Measurements from ENCODE around the gene TBCD.

Gene TBCD

DNA sequence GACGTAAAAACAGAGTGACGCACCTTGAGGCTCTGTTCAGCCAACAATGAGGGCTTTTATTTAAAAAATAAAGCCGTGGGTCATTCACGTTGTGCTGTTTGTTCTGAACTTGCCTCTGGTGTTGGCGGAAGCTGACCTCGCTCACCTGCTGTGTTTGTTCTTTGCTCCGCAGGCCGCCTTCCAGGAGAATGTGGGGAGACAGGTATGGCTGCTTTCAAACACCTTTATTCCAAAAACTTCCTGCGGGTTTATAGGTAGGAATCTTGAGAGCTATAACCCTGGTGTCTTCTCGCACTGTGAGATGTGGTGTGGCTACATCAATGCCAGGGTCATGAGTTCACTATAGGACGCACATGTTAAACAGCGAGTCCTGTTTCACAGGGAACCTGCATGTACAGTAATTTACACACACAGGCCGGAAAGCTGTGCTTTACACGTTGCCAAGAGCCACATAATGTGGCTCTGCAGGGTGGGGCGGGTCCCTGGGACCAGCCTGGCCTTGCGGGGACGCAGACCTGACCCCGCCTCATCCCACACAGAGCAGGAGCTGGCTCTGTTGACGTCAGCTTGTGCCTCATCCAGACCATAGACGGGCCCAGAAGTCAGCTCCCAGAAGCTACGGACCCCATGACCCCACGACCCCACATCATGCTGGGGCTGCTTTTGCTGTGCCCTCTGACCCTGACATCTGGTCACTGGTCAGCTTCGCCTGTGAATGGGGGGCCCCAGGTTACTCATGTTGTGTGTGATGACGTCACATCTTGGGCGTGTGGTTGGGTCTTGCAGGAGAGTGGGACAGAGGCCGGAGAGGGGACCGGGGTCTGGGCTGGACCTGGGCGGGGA is 137.9 kb downstream of the TBCD start:
- no peak for DNase-seq

DNA sequence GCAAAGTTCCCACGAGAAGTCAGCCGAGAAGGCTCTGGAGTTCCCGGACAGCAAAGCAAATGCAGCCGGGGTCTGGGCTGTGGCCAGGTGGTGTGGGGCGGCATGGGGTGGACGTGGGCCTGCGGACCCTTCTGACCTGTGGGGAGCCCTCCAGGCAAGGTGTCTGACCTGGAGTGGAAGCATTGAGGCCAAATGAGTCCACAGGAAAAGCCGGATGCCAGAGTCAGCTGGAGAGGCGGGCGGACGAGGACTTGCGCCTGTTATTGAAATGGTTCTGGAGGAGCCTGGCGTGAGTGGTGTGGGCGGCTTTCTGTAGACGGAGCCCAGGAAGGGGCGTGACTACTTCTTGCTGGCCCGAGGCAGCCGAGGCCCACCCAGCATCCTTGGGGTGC is 138.5 kb downstream of the TBCD start:
- DNase-seq = no peak

DNA sequence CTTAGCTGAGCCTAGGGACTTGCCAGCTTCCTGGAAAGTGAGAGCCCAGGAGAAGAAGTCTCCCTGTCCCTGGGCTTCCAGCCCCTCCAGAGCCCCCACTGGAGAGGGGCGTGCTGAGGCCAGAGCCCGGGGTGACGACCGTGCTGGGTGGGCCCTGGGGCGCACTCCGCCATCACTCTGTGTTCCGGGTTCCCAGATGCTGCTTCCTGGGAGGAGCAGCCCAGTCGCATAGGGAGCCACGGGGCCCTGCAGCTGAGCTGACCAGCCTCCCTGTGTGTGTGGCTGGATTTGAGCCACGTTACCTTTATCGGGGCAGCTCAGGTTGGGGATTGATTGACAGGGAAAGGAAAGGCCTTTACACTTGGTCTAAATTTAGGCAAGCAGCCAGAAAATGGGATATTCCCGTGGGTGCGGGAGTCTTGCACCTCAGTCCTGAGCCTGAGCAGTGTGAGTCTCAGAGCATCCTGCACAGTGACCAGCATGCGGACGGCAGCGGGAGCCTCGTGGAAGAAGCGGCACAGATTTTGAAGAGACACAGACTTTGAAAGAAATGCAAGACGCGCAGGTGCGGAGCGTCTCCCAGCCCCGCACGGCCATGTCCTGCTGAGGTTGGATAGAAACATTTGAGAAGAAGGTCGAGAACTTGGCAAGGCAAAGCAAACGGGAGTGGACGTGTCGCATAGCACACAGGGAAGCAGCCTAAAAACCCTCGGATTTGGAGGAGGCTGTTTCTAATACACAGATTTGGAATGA is 139.2 kb downstream of the TBCD start:
- no peak for DNase-seq

DNA sequence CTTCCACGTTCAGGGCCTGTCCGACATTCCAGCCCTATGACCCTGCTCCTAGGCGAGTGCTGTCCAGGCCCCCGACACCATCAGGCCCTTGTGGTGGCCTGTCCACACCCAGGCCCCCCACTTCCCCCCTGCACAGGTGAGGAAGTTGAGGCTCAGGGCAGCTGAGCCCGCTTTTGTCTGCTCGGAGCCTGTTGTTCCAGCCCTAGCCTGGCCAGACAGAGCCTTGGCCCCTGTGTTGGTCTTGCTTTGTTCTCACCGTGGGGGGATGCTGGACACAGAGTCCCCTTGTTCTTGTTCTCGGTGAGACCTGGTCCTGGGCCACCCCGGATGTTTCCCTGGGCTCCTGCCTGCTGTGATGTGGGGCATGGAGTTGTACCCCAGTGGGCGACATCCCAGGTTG is 140.0 kb downstream of the TBCD start:
- DNase-seq = no peak

DNA sequence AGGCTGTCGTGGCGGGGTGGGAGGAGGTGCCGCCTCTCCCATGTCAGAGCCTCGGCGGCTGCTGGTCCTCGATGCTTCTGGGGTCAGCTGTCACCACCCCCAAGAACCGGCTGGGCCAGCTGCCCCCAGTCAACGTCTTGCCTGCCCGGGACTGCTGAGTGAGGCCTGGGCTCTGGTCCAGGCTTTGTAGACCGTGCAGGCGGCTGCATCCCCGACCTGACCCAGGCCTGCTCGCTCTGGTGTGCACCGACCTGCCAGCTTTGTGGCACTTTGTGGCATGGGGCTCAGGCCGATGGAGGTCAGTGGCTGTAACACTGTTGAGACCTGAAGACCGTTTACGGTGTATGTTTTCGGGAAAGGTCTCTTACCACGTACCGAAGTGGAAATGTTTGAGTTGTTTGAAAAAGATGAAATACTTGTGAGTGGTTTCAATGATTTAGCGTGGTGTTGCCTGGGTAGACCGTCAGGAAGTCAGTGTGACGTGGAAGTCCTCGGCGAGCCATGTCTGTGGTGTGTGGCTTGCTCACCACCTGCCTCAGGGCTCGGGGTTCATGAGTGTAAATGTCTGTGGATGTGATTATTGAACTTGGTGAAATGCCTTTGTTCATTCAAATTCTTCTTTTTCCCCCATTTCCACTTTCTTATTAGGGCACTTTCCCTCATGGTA is 141.2 kb downstream of the TBCD start:
- peak; percentile 68 to 83 for DNase-seq

DNA sequence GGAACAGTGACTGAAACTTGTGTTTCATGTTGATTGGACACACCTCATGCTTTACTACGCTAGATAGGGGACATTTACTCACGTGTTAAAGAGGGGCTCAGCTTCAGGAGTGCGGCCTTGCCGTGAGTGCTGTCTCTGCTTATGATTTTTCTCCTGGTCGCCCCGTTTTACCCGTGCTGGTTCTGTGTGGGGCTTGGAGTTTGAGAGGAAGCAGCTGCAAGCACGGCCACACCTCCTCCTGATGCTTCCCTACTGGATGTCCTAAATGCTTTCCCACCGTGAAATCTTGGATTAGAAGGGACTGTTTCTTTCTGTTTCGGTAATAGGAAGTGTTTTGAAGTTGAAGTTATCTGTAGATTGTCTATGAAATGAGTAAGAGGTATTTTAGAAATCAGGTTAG is 141.9 kb downstream of the TBCD start:
- no peak for DNase-seq

DNA sequence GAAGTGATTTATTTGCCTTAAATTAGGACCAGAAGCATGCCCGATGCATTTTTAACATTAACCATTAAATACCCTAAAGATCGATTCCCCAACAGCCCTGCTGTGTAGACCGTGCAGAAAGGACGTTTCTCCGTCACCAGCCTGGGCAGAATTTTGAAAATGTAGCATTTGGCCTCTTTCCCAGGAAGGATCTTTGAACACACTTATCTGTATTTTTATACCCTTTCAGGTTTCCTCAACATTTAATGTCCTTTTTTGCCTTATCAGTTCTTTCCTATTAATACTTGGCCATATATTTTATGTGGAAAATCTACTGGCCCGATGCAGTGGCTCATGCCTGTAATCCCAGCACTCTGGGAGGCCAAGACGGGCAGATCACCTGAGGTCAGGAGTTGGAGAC is 142.5 kb downstream of the TBCD start:
- no peak for DNase-seq

DNA sequence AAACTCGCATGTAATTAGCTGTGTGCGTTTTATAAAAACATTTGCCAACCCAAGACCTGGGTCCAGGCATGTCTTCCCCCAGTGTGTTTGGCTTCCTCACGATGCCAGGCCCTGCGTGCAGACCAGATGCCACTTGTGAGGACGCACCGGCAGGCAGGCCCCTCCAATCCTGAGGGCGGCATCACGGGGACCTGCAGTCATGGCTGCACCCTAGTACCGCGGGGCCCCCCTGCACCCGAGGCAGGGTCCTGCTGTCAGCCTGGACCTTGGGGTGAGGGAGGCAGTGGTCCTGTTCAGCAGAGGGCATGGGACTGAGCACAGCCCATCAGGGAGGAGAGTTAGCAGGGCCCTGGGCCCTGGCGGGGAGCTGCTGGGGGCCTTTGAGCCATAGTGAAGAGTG is 143.2 kb downstream of the TBCD start:
- DNase-seq = no peak

DNA sequence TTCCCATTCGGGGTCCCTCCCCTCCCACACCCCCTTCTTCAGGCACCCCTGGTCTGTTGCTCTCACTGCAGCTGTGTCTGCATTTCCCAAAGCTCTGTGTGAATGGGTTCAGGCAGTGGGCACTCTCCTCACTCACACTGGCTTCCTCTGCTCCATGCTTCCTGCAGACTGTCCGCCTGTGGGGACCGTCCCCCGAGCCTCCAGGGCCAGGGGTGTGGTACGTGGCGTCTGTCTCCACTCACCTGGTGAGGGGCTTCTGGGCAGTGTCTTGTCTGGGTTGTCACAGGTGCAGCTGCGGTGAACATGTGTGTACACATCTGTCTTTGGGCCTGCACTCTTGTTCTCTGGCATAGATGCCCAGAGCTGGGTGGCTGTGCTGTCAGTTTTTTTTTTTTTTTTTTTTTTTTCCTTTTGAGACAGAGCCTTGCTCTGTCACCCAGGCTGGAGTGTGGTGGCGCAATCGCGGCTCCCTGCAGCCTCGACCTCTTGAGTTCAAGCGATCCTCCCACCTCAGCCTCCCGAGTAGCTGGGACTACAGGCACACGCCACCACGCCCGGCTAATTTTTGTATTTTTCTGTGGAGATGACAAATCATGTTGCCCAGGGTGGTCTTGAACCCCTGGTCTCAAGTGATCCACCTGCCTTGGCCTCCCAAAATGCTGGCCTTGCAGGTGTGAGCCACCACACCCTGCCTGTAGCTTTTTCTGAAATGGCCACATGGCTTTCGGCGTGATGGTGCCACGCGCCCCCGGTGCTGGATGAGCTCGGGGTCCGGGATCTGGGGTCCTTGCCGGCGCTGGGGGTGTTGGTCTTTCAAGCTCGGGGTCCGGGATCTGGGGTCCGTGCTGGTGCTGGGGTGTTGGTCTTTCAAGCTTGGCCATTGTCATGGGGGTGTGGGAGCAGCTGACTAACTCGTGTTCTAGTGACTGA is 144.5 kb downstream of the TBCD start:
- DNase-seq = no peak

DNA sequence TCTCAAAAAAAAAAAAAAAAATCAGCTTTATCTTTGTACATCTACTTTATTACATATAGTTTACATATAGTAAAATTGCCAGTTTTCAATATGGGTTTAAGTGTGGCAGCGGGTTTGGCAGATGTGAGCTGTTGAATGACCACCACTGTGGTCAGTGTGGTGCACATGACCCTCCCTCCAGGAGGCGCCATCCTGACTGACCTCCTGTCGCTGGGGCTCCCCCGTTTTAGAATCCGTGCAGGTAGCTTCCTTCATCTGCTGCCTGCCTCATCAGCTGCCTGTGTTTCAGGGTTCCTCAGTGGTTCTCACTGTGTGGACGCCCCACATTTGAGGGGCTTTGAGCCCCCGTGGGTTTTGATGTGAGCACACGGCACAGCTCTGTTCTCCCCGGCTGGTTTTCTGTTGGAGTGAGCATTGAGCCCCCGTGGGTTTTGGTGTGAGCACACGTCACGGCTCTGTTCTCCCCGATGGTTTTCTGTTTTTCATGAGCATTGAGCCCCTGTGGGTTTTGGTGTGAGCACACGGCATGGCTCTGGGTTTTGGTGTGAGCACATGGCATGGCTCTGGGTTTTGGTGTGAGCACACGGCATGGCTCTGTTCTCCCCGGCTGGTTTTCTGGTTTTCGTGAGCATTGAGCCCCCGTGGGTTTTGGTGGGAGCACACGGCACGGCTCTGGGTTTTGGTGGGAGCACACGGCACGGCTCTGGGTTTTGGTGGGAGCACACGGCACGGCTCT is 145.8 kb downstream of the TBCD start:
- DNase-seq = no peak

DNA sequence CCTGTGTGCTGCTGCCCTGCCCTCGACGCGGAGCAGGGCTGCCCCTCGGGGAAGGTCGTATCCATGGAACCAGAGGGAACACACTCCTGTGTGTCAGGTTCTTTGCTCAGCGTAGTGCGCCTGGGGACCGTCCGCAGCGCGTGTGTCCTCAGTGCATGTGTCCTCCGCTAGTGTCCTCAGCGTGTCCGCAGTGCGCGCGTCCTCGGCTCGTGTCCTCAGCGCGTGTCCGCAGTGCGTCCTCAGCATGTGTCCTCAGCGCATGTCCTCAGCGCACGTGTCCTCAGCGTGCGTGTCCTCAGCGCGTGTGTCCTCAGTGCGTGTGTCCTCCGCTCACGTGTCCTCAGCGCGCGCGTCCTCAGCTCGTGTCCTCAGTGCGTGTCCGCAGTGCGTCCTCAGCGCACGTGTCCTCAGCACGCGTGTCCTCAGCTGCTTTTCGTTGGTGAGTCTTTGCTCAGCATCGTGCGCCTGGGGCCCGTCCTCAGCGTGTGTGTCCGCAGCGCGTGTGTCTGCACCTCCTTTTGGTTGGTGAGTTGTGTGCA is 147.2 kb downstream of the TBCD start:
- DNase-seq = no peak

DNA sequence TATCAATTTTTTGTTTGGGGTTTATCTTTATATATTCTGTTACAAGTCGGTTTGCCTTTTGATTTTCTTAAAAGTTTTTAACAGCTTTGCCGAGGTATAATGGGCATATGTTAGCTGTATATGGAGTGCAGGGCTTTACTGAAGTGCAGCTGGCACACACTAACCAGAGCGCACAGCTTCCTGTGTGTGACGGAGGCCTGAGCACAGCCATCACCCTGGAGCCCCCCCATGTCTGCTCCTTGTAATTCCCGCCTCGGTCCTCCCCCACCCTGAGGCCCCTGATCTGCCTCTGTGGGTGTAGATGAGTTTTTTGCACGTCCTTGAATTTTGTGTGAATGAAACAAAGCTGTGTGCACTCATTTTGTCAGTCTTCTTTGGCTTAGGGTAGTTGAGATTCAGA is 148.1 kb downstream of the TBCD start:
- no peak for DNase-seq

DNA sequence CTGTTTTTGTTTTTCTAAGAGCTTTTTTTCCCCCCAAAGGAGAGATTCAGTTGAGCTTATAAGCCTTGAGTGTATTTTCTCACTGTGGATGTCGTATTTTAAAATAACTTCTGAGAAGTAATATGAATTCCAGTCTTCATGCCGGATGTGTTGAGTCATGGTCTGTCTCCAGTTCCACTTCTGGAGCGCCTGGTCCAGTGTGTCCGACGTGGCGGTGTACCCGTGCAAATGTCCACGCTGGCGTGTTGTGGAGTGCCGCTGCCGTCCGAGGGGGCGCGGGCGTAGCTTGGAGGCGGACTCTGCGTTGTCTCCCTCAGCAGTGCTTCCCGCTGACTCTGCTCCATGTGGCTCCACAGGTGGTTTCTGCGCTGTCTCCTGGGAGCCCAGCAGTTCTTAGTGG is 148.9 kb downstream of the TBCD start:
- no peak for DNase-seq

DNA sequence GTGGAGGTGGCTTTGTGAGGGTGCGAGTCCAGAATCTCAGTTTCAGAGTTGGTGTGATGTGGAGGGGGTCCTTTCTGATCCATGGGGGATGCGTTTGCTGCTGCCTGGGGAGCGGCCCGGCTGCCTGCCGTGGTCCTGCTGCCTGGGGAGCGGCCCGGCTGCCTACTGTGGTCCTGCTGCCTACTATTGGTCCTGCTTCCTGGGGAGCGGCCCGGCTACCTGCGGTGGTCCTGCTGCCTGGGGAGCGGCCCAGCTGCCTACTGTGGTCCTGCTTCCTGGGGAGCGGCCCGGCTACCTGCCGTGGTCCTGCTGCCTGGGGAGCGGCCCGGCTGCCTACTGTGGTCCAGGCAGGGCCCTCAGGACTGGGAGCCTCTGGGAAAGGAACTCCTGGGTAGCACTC is 149.5 kb downstream of the TBCD start:
- DNase-seq = no peak

DNA sequence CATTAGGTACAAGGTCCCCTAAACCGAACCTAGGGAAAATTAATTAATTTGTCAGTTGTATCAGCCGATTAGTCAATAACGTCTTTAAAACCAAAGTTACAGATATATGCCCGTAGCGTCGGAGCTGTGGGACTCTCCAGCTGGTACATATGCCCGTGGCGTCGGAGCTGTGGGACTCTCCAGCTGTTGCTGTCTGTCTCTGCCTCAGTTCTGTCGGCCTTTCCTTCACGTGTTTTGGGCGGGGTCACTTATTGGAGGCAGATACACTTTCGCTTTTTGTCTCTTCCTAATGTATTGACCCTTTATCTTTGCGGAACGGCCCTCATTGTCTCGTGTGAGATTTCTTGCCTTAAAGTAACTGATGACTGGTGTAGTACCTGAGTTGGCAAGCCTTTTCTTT is 150.0 kb downstream of the TBCD start:
- DNase-seq = no peak

DNA sequence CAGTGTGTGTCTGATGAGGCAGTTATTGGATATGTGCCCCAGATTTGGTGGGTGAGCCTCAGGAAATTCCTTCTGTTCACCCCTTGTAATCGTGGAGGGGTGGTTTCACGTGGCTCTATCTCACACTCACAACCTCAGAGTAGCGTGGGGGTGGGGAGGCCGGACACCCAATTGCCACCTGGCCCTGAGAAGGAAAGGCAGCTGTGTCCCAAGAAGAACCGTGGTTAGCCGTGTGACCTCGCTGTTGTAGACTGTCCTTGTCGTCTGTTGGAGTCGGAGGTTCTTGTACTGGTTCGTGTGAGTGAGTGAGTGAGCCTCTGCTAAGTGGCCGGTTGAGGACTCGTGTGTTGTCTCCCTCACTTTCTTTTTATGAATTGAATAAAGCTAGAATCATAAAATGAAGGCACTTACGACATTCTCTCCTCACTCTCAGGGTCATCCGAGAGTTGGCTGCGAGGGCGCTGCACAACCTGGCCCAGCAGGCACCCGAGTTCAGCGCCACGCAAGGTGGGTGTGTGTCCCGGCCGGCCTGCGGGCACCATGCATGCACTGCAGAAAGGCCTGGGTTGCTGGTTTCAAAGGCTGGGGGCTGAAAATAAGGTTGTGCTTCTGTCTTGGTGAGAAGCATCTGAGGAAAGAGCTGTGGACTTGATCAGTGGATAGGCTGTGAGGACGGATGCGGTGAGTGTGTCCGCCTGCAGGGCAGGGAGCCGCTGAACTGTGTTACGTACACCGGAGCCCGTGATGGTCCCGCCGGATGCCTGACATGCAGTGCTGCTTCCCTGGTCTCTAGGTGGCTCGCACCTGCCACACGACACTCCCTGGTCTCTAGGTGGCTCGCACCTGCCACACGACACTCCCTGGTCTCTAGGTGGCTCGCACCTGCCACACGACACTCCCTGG is 151.4 kb downstream of the TBCD start:
- no peak for DNase-seq

DNA sequence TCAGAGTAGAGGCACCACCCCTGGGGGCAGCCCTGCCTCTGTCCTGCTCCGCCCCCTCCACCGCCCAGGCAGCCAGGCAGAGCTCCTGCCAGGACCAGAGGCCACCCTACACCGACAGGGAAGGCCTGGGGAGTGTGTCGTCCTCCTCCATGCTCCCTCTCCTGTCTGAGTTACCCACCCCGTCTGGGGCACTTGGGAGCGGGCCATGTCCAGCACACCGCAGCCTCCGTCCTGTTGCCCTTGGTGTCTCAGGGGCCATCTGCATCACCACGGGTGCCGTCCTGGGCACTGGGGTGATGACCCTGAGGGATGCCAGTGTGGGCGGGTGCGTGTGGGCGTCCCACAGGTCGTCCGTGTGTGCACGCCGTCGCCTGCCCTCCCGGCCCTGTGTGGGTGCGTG is 153.3 kb downstream of the TBCD start:
- no peak for DNase-seq

DNA sequence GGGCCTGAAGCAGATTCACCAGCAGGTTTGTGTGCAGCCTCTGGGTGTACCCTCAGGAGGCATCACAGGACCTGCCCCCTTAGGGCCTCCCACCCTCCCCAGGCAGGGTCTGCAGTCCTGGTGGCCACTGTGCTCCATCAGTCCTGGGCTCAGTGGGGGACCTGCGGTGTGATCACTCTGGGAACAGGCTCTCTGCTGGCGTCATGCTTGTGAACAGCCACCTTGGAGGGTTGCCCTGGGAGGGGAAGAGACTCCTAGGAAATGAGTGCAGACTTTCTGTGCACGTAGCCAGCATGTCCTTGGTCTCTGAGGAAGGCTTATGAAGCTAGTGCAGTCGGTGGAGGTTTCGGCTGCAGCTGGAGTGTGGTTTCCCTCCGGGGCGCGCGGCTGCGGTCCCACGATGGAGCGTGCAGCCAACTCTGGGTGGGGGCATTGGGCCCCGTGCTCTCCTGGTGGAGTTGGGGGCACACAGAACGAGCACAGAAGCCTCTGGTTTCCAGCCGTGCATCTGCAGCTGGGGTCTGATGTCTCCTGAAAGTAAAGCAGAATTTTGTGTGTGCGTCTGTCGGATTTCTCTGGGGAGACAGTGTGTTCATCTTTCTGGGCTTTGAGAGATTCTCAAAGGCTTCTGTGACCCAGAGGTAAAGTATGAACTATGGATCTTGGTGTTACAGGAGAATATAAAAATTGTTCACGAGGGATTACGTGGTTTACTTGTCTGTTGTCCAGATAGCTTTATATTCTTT is 156.1 kb downstream of the TBCD start:
- no peak for DNase-seq

DNA sequence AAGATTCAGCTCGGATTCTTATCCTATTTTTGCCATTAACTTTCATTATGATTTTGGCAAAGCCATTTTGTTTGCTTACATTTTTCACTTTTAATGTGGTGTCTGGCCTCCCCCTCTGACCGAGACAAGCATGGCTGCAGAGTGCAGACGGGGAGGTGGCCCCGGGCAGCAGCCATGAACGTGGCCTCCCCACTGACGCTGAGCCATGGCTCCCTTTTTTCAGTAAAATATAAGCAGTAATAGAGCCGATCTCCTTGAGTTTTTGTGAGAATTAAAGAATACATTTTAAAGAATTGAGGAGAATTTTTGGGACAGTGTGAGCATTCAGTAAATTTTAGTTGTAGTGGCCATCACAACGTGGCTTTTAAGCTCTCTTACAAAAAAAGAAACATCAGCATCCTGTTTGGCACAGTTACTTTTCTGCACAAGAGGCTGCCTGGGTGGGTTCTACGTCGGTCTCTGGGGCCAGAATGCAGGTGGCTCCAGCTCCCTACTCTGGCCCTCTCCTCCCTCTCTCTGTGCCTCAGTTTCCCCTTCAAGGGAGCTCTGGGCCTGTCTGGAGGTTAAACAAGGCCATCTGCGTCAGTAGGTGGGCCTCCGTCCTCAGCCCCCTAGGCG is 156.8 kb downstream of the TBCD start:
- DNase-seq = no peak

Measured in CD4-positive, alpha-beta T cell treated with Interleukin-1 beta for 1 hour (primary cell).